K562 (cell line): ENCODE results near the gene MIEF1. TPM values are rescaled to one million over a fixed set of nuclear protein-coding genes. Genes with fewer than 3 reads are reported as not detected.
A peak's percentile ranks its signal among the peaks of the same experiment; 100 is the strongest.

ENCODE experiments used
- CCNT2 ChIP-seq: IDR thresholded peaks from 2 replicates; pipeline ENCODE4 v1.6.1; 2011; ENCODE audit warnings: borderline replicate concordance, low read depth, mild to moderate bottlenecking, moderate library complexity, mixed read lengths, low read length; ENCODE audit not compliant: insufficient read length; ENCODE audit errors: extremely low read depth
- CSDE1 ChIP-seq, 2 experiments: fragments of 450-650 bp; IDR thresholded peaks; 2 replicates each; pipeline ENCODE4 v1.6.1; 2016; ENCODE audit warnings: mild to moderate bottlenecking in 1 of 2
- GATA2 ChIP-seq: sonication (generic); formaldehyde crosslinking; IDR thresholded peaks from 2 replicates; pipeline ENCODE4 v1.4.0; 2020; ENCODE audit warnings: mild to moderate bottlenecking, missing genetic modification reagents
- HMG20A ChIP-seq: fragments of 450-650 bp; formaldehyde crosslinking; conservative IDR thresholded peaks from 2 replicates; pipeline ENCODE4 v1.4.0; 2020; ENCODE audit warnings: mild to moderate bottlenecking, mixed read lengths
- MTA1 ChIP-seq: fragments of 450-650 bp; IDR thresholded peaks from 2 replicates; pipeline ENCODE4 v1.6.1; 2017; ENCODE audit warnings: borderline replicate concordance
- NONO ChIP-seq, 2 experiments: fragments of 200-400 bp in 1 of 2; fragments of 450-650 bp in 1 of 2; formaldehyde crosslinking in 1 of 2; IDR thresholded peaks; 2 replicates each; pipeline ENCODE4 v1.6.1; 2017; ENCODE audit warnings: low read depth in 2 of 2, mild to moderate bottlenecking in 2 of 2, moderate library complexity in 2 of 2, low read length in 1 of 2
- STAT5A ChIP-seq: IDR thresholded peaks from 2 replicates; pipeline ENCODE4 v1.6.1; 2012; ENCODE audit warnings: low read length, inconsistent platforms, borderline replicate concordance
- STAT5B ChIP-seq: fragments of 250-450 bp; sonication (Bioruptor Pico); IDR thresholded peaks from 2 replicates; pipeline ENCODE4 v1.8.0; 2021; ENCODE audit warnings: mild to moderate bottlenecking, inconsistent platforms
- XRCC4 ChIP-seq: IDR thresholded peaks from one replicate; pipeline ENCODE4 v1.6.1; 2011; ENCODE audit not compliant: insufficient read depth, insufficient read length; ENCODE audit errors: extremely low read depth
- YY1 ChIP-seq, 3 experiments: IDR thresholded peaks; 2 replicates each; pipeline ENCODE4 v1.6.1; 2011; ENCODE audit warnings: low read length in 2 of 3, mild to moderate bottlenecking in 2 of 3, moderate library complexity in 2 of 3, borderline replicate concordance in 1 of 3, control low read depth in 1 of 3, low read depth in 1 of 3; ENCODE audit not compliant: insufficient read depth in 3 of 3, insufficient replicate concordance in 2 of 3, control insufficient read depth in 1 of 3, insufficient read length in 1 of 3; ENCODE audit errors: extremely low read depth in 1 of 3
- ZBTB12 ChIP-seq: fragments of 250-450 bp; sonication (Bioruptor Pico); IDR thresholded peaks from 2 replicates; pipeline ENCODE4 v1.4.0; 2020
- ZBTB34 ChIP-seq: fragments of 250-450 bp; sonication (Bioruptor Pico); IDR thresholded peaks from 2 replicates; pipeline ENCODE4 v1.8.0; 2021; ENCODE audit warnings: mild to moderate bottlenecking, moderate library complexity
- ZNF143 ChIP-seq: sonication (generic); formaldehyde crosslinking; IDR thresholded peaks from 2 replicates; pipeline ENCODE4 v1.9.0; 2022; ENCODE audit warnings: mild to moderate bottlenecking, missing genetic modification reagents
- ZNF253 ChIP-seq: fragments of 250-450 bp; sonication (Bioruptor Pico); conservative IDR thresholded peaks from 2 replicates; pipeline ENCODE4 v1.6.1; 2021; ENCODE audit warnings: mild to moderate bottlenecking
- ZNF695 ChIP-seq: fragments of 450-650 bp; formaldehyde crosslinking; IDR thresholded peaks from 2 replicates; pipeline ENCODE4 v1.4.0; 2020; ENCODE audit warnings: mild to moderate bottlenecking, moderate library complexity
- polyA plus RNA-seq, 8 experiments: library from polyadenylated mRNA; depleted of rRNA in 4 of 8; stranded (reverse) in 5 of 8; unstranded in 3 of 8; fragments of >200 nt; fragmentation: Nextera tagmentation in 2 of 8; fragmentation: Illumina TruSeq in 1 of 8; extraction: Ambion mirVana in 2 of 8; extraction: Trizol in 1 of 8; gene quantifications; 2 replicates each; pipeline versions ENCODE4 v1.2.1 to v1.2.3, GENCODE V29; 2011 to 2014; ENCODE audit warnings: inconsistent platforms in 1 of 8, missing spikeins in 1 of 8
- total RNA-seq, 7 experiments: library from RNA; depleted of rRNA in 6 of 7; stranded (reverse); fragments of >200 nt in 6 of 7; fragmentation: Illumina TruSeq in 2 of 7; extraction: Trizol in 2 of 7; gene quantifications; 2 replicates each; pipeline versions ENCODE4 v1.2.1 to v1.2.3, GENCODE V29; 2011 to 2021; ENCODE audit warnings: low replicate concordance in 1 of 7
- TF ChIP-seq, protein P1 (sequence below): fragments of 250-450 bp; sonication (Bioruptor Pico); IDR thresholded peaks from 2 replicates; pipeline ENCODE4 v1.8.0; 2021; ENCODE audit warnings: moderate library complexity, mild to moderate bottlenecking, inconsistent platforms
- TF ChIP-seq, protein P2 (sequence below): fragments of 250-450 bp; sonication (Bioruptor Pico); IDR thresholded peaks from 2 replicates; pipeline ENCODE4 v1.4.0; 2020; ENCODE audit warnings: mild to moderate bottlenecking, moderate library complexity
- TF ChIP-seq, protein P3 (sequence below): fragments of 450-650 bp; formaldehyde crosslinking; IDR thresholded peaks from 2 replicates; pipeline ENCODE4 v1.4.0; 2020; ENCODE audit warnings: mild to moderate bottlenecking

The MIEF1 gene
- total and polyA plus RNA-seq, 9 of the 15 experiments (the other 6 are each of a cell fraction or from before 2014, with no cell fraction given): 10.9 to 51.8 (median 25.5) TPM

- TF ChIP-seq ZNF143 (CRISPR knock-in tag): no peak
- TF ChIP-seq GATA2 (CRISPR knock-in tag): no peak
- TF ChIP-seq, protein P1, sequence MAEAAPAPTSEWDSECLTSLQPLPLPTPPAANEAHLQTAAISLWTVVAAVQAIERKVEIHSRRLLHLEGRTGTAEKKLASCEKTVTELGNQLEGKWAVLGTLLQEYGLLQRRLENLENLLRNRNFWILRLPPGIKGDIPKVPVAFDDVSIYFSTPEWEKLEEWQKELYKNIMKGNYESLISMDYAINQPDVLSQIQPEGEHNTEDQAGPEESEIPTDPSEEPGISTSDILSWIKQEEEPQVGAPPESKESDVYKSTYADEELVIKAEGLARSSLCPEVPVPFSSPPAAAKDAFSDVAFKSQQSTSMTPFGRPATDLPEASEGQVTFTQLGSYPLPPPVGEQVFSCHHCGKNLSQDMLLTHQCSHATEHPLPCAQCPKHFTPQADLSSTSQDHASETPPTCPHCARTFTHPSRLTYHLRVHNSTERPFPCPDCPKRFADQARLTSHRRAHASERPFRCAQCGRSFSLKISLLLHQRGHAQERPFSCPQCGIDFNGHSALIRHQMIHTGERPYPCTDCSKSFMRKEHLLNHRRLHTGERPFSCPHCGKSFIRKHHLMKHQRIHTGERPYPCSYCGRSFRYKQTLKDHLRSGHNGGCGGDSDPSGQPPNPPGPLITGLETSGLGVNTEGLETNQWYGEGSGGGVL (CRISPR knock-in tag): no peak
- TF ChIP-seq STAT5A: no peak
- no peak for TF ChIP-seq MTA1
- no peak for TF ChIP-seq STAT5B (CRISPR knock-in tag)
- TF ChIP-seq CCNT2: no peak
- no peak for TF ChIP-seq ZBTB34 (CRISPR knock-in tag)
- no peak for TF ChIP-seq NONO (IDR thresholded peaks at IDR 0.05; ENCODE audit: low read depth in 2 of 2, low read length in 1 of 2)
- no peak for TF ChIP-seq HMG20A (CRISPR knock-in tag)
- peak in 1 of 3 experiments; percentile 0 for TF ChIP-seq YY1 (IDR thresholded peaks at IDR 0.05; ENCODE audit: borderline replicate concordance in 1 of 3, control insufficient read depth in 1 of 3, extremely low read depth in 1 of 3, insufficient read depth in 3 of 3, insufficient read length in 1 of 3, insufficient replicate concordance in 2 of 3, low read depth in 1 of 3, low read length in 2 of 3)
- no peak for TF ChIP-seq ZNF253 (CRISPR knock-in tag)
- TF ChIP-seq, protein P2, sequence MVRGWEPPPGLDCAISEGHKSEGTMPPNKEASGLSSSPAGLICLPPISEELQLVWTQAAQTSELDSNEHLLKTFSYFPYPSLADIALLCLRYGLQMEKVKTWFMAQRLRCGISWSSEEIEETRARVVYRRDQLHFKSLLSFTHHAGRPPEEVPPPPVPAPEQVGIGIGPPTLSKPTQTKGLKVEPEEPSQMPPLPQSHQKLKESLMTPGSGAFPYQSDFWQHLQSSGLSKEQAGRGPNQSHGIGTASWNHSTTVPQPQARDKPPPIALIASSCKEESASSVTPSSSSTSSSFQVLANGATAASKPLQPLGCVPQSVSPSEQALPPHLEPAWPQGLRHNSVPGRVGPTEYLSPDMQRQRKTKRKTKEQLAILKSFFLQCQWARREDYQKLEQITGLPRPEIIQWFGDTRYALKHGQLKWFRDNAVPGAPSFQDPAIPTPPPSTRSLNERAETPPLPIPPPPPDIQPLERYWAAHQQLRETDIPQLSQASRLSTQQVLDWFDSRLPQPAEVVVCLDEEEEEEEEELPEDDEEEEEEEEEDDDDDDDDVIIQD (CRISPR knock-in tag): no peak
- no peak for TF ChIP-seq XRCC4
- no peak for TF ChIP-seq ZBTB12
- no peak for TF ChIP-seq CSDE1 (IDR thresholded peaks at IDR 0.05)
- TF ChIP-seq, protein P3, sequence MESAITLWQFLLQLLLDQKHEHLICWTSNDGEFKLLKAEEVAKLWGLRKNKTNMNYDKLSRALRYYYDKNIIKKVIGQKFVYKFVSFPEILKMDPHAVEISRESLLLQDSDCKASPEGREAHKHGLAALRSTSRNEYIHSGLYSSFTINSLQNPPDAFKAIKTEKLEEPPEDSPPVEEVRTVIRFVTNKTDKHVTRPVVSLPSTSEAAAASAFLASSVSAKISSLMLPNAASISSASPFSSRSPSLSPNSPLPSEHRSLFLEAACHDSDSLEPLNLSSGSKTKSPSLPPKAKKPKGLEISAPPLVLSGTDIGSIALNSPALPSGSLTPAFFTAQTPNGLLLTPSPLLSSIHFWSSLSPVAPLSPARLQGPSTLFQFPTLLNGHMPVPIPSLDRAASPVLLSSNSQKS (CRISPR knock-in tag): no peak
- no peak for TF ChIP-seq ZNF695 (CRISPR knock-in tag)
Observed at GRCh38 chr22:39522567-39523300, 20.6 kb downstream of the MIEF1 start (continued).
